NCI-H82 treated with DMSO at 0.1 percent for 48 hours (cell line): ENCODE results near the gene NIPBL.
A peak's percentile ranks its signal among the peaks of the same experiment; 100 is the strongest.
"Not testable (repeated sequence)": the region's sequence is repeated elsewhere in the genome, so short reads cannot be mapped to it uniquely, and the experiment has no call there.

Experiments
- DNase-seq: peaks from one replicate; lab custom pipeline; 2025; ENCODE audit not compliant: unreplicated experiment; lab: John Stamatoyannopoulos, UW

Gene NIPBL

GRCh38 chr5:36878392-36879082, 2.0 kb downstream of the NIPBL start:
- DNase-seq: peak; percentile 86

- DNase-seq: no peak
Measured at GRCh38 chr5:36879274-36880033, 2.9 kb downstream of the NIPBL start.

GRCh38 chr5:36880761-36881160, 4.2 kb downstream of the NIPBL start:
- peak; percentile 24 for DNase-seq

GRCh38 chr5:36881304-36881703, 4.7 kb downstream of the NIPBL start:
- DNase-seq: no peak

GRCh38 chr5:36881807-36882206, 5.2 kb downstream of the NIPBL start:
- DNase-seq: no peak

- no peak for DNase-seq
Measured at GRCh38 chr5:36882250-36882649, 5.7 kb downstream of the NIPBL start.

- DNase-seq: no peak
Measured at GRCh38 chr5:36883894-36884462, 7.4 kb downstream of the NIPBL start.

- no peak for DNase-seq
Measured at GRCh38 chr5:36885149-36885548, 8.6 kb downstream of the NIPBL start.

- DNase-seq: no peak
Measured at GRCh38 chr5:36885566-36886485, 9.3 kb downstream of the NIPBL start.

GRCh38 chr5:36886791-36887190, 10.2 kb downstream of the NIPBL start:
- DNase-seq: no peak

- DNase-seq: no peak
Measured at GRCh38 chr5:36887532-36887931, 11.0 kb downstream of the NIPBL start.

GRCh38 chr5:36888303-36888702, 11.7 kb downstream of the NIPBL start:
- DNase-seq: no peak

GRCh38 chr5:36889264-36889663, 12.7 kb downstream of the NIPBL start:
- no peak for DNase-seq

- no peak for DNase-seq
Measured at GRCh38 chr5:36891266-36891665, 14.7 kb downstream of the NIPBL start.

GRCh38 chr5:36892085-36892830, 15.7 kb downstream of the NIPBL start:
- DNase-seq: not testable (repeated sequence)

GRCh38 chr5:36894954-36895353, 18.4 kb downstream of the NIPBL start:
- DNase-seq: no peak

GRCh38 chr5:36896476-36896875, 19.9 kb downstream of the NIPBL start:
- DNase-seq: no peak

- DNase-seq: no peak
Measured at GRCh38 chr5:36897616-36898015, 21.0 kb downstream of the NIPBL start.

- DNase-seq: no peak
Measured at GRCh38 chr5:36899860-36900259, 23.3 kb downstream of the NIPBL start.

- no peak for DNase-seq
Measured at GRCh38 chr5:36900283-36900682, 23.7 kb downstream of the NIPBL start.
